Activated CD4-positive, alpha-beta memory T cell treated with anti-CD3 and anti-CD28 coated beads for 36 hours (primary cell): Measurements from ENCODE around the gene MMRN2. TPM values are rescaled to one million over a fixed set of nuclear protein-coding genes. Genes with fewer than 3 reads are reported as not detected.

Source experiments
- CTCF ChIA-PET: fragments of 350-600 bp; sonication (Branson Sonifier 250); formaldehyde crosslinking; loops from one replicate; lab custom pipeline; 2021; ENCODE audit warnings: antibody characterized with exemption, inconsistent platforms; lab: Charles Lee
- POLR2A ChIA-PET: fragments of 350-600 bp; sonication (Branson Sonifier 250); formaldehyde crosslinking; loops from one replicate; lab custom pipeline; 2021; ENCODE audit warnings: antibody characterized with exemption; lab: Charles Lee
- DNase-seq: peaks from one replicate; pipeline ENCODE4 v3.0.0-alpha.2; 2020
- H3K27ac Mint-ChIP-seq: one replicate; pipeline ENCODE4 v1.8.0; 2021; ENCODE audit warnings: mixed read lengths
- H3K27me3 Mint-ChIP-seq: one replicate; pipeline ENCODE4 v1.8.0; 2021; ENCODE audit warnings: mixed read lengths
- H3K36me3 Mint-ChIP-seq: one replicate; pipeline ENCODE4 v1.8.0; 2021; ENCODE audit warnings: mixed read lengths
- H3K4me1 Mint-ChIP-seq: one replicate; pipeline ENCODE4 v1.8.0; 2021; ENCODE audit warnings: low read depth, mixed read lengths
- H3K4me3 Mint-ChIP-seq: one replicate; pipeline ENCODE4 v1.8.0; 2021; ENCODE audit warnings: mild to moderate bottlenecking, mixed read lengths
- H3K9me3 Mint-ChIP-seq: one replicate; pipeline ENCODE4 v1.8.0; 2021; ENCODE audit warnings: mixed read lengths
- intact Hi-C: fragments of 100-400 bp; cut with micrococcal nuclease; formaldehyde crosslinking; loops from one replicate; pipeline ENCODE4 v1.15.1; 2023
- total RNA-seq, 2 experiments: library from RNA; stranded (reverse); gene quantifications; one replicate each; pipeline ENCODE4 v1.2.3, GENCODE V29; 2021

The MMRN2 gene
- total RNA-seq, 2 experiments from 2014 or later = not detected

GRCh38 chr10:86931872-86932271 is 25.5 kb downstream of the MMRN2 start:
- H3K27ac Mint-ChIP-seq = no peak overlapping the region
- no peaks in the 10 kb centered on the region for H3K9me3 Mint-ChIP-seq
- CTCF ChIA-PET = no interaction called here
- no peaks in the 10 kb centered on the region for H3K4me1 Mint-ChIP-seq
- H3K4me3 Mint-ChIP-seq = no peak overlapping the region
- POLR2A ChIA-PET = no interaction called here
- no peak for DNase-seq
- H3K36me3 Mint-ChIP-seq = peaks cover 2% of the 10 kb centered on the region
- H3K27me3 Mint-ChIP-seq = no peaks in the 10 kb centered on the region
- intact Hi-C loops = no loop called here

- no peak overlapping the region for H3K27ac Mint-ChIP-seq
- no peak overlapping the region for H3K4me3 Mint-ChIP-seq
- no peaks in the 10 kb centered on the region for H3K9me3 Mint-ChIP-seq
- ChIA-PET POLR2A (no interaction called here), CTCF (no interaction called here)
- no peaks in the 10 kb centered on the region for H3K27me3 Mint-ChIP-seq
- intact Hi-C loops = no loop called here
- H3K4me1 Mint-ChIP-seq = no peaks in the 10 kb centered on the region
- no peak for DNase-seq
- H3K36me3 Mint-ChIP-seq = peaks cover 2% of the 10 kb centered on the region
Measured at GRCh38 chr10:86929468-86930380, 27.7 kb downstream of the MMRN2 start.

- CTCF ChIA-PET = no interaction called here
Measured at GRCh38 chr10:86922553-86922961, 34.9 kb downstream of the MMRN2 start.

GRCh38 chr10:86918022-86918471 is 39.4 kb downstream of the MMRN2 start:
- ChIA-PET POLR2A (no interaction called here), CTCF (no interaction called here)
- intact Hi-C loops = no loop called here
- no peak for DNase-seq
- Mint-ChIP-seq H3K9me3 (no peaks in the 10 kb centered on the region), H3K4me1 (no peaks in the 10 kb centered on the region), H3K36me3 (peaks cover 21% of the 10 kb centered on the region), H3K4me3 (no peak overlapping the region), H3K27me3 (no peaks in the 10 kb centered on the region), H3K27ac (no peak overlapping the region)

More at GRCh38 chr10:86922553-86922961, 34.9 kb downstream of the MMRN2 start:
- Mint-ChIP-seq H3K27ac (no peak overlapping the region), H3K36me3 (peaks cover 15% of the 10 kb centered on the region), H3K4me1 (no peaks in the 10 kb centered on the region), H3K4me3 (no peak overlapping the region), H3K27me3 (no peaks in the 10 kb centered on the region), H3K9me3 (no peaks in the 10 kb centered on the region)
- intact Hi-C loops = no loop called here
- POLR2A ChIA-PET = no interaction called here
- no peak for DNase-seq

- no peak overlapping the region for H3K4me3 Mint-ChIP-seq
- DNase-seq = no peak
- H3K36me3 Mint-ChIP-seq = peaks cover 21% of the 10 kb centered on the region
- no peaks in the 10 kb centered on the region for H3K9me3 Mint-ChIP-seq
- intact Hi-C loops = no loop called here
- POLR2A ChIA-PET = no interaction called here
- CTCF ChIA-PET = no interaction called here
- no peaks in the 10 kb centered on the region for H3K4me1 Mint-ChIP-seq
- no peaks in the 10 kb centered on the region for H3K27me3 Mint-ChIP-seq
- H3K27ac Mint-ChIP-seq = no peak overlapping the region
Measured at GRCh38 chr10:86914734-86915133, 42.7 kb downstream of the MMRN2 start.

- no peaks in the 10 kb centered on the region for H3K27me3 Mint-ChIP-seq
- H3K27ac Mint-ChIP-seq = no peak overlapping the region
- intact Hi-C loops = no loop called here
- no peak overlapping the region for H3K4me3 Mint-ChIP-seq
- POLR2A ChIA-PET = no interaction called here
- no peaks in the 10 kb centered on the region for H3K4me1 Mint-ChIP-seq
- H3K36me3 Mint-ChIP-seq = peaks cover 20% of the 10 kb centered on the region
- H3K9me3 Mint-ChIP-seq = peaks cover 4% of the 10 kb centered on the region
- no peak for DNase-seq
- CTCF ChIA-PET = interaction anchor here (1.6 kb wide), 1 partner anchor 212 kb away, joined by 6 read pairs; no protein-coding TSS in a partner anchor
Measured at GRCh38 chr10:86905429-86905828, 52.0 kb downstream of the MMRN2 start.

- H3K27ac Mint-ChIP-seq = no peak overlapping the region
- no peak overlapping the region for H3K4me3 Mint-ChIP-seq
- no peaks in the 10 kb centered on the region for H3K27me3 Mint-ChIP-seq
- H3K36me3 Mint-ChIP-seq = peaks cover 20% of the 10 kb centered on the region
- H3K9me3 Mint-ChIP-seq = peaks cover 4% of the 10 kb centered on the region
- no peak for DNase-seq
- POLR2A ChIA-PET = no interaction called here
- CTCF ChIA-PET = no interaction called here
- H3K4me1 Mint-ChIP-seq = no peaks in the 10 kb centered on the region
- intact Hi-C loops = no loop called here
Measured at GRCh38 chr10:86904600-86904999, 52.8 kb downstream of the MMRN2 start.

- H3K36me3 Mint-ChIP-seq = peaks cover 12% of the 10 kb centered on the region
- no peak overlapping the region for H3K27ac Mint-ChIP-seq
- ChIA-PET POLR2A (no interaction called here), CTCF (interaction anchor here (0.7 to 2.6 kb wide), 4 partner anchors 8 to 218 kb away, joined by 4 to 38 read pairs (median 6); no protein-coding TSS in a partner anchor)
- H3K9me3 Mint-ChIP-seq = no peaks in the 10 kb centered on the region
- intact Hi-C loops = no loop called here
- no peak for DNase-seq
- no peaks in the 10 kb centered on the region for H3K4me1 Mint-ChIP-seq
- H3K4me3 Mint-ChIP-seq = no peak overlapping the region
- H3K27me3 Mint-ChIP-seq = no peaks in the 10 kb centered on the region
Measured at GRCh38 chr10:86900955-86901354, 56.5 kb downstream of the MMRN2 start.

GRCh38 chr10:86899670-86900276 is 57.6 kb downstream of the MMRN2 start:
- no peaks in the 10 kb centered on the region for H3K4me1 Mint-ChIP-seq
- intact Hi-C loops = loop anchor here (1.0 kb wide), 3 partner anchors 188 to 211 kb away; no protein-coding TSS in a partner anchor
- POLR2A ChIA-PET = no interaction called here

GRCh38 chr10:86899132-86899531 is 58.3 kb downstream of the MMRN2 start:
- ChIA-PET POLR2A (no interaction called here), CTCF (interaction anchor here (0.7 to 2.6 kb wide), 9 partner anchors 10 to 212 kb away, joined by 3 to 38 read pairs (median 3); no protein-coding TSS in a partner anchor)
- DNase-seq = no peak
- Mint-ChIP-seq H3K4me3 (no peak overlapping the region), H3K27me3 (no peaks in the 10 kb centered on the region), H3K27ac (no peak overlapping the region), H3K36me3 (peaks cover 4% of the 10 kb centered on the region), H3K4me1 (no peaks in the 10 kb centered on the region), H3K9me3 (no peaks in the 10 kb centered on the region)
- intact Hi-C loops = loop anchor here (1.0 kb wide), 3 partner anchors 188 to 211 kb away; no protein-coding TSS in a partner anchor

More at GRCh38 chr10:86899670-86900276, 57.6 kb downstream of the MMRN2 start:
- peak; percentile 44 for DNase-seq
- Mint-ChIP-seq H3K9me3 (no peaks in the 10 kb centered on the region), H3K4me3 (no peak overlapping the region), H3K36me3 (peaks cover 5% of the 10 kb centered on the region), H3K27ac (no peak overlapping the region), H3K27me3 (no peaks in the 10 kb centered on the region)
- CTCF ChIA-PET = interaction anchor here (0.7 to 2.6 kb wide), 10 partner anchors 10 to 217 kb away, joined by 3 to 38 read pairs (median 4); no protein-coding TSS in a partner anchor

GRCh38 chr10:86898511-86898910 is 58.9 kb downstream of the MMRN2 start:
- intact Hi-C loops = loop anchor here (1.0 kb wide), 1 partner anchor 19 kb away; no protein-coding TSS in a partner anchor
- Mint-ChIP-seq H3K9me3 (no peaks in the 10 kb centered on the region), H3K4me1 (no peaks in the 10 kb centered on the region), H3K4me3 (no peak overlapping the region), H3K27me3 (no peaks in the 10 kb centered on the region), H3K27ac (no peak overlapping the region), H3K36me3 (peaks cover 6% of the 10 kb centered on the region)
- POLR2A ChIA-PET = no interaction called here
- CTCF ChIA-PET = interaction anchor here (1.0 to 2.6 kb wide), 7 partner anchors 10 to 211 kb away, joined by 3 to 38 read pairs (median 4); no protein-coding TSS in a partner anchor
- DNase-seq = no peak

- ChIA-PET POLR2A (no interaction called here), CTCF (interaction anchor here (1.0 kb wide), 1 partner anchor 205 kb away, joined by 3 read pairs; no protein-coding TSS in a partner anchor)
- intact Hi-C loops = loop anchor here (5.0 kb wide), 1 partner anchor 133 kb away; the partner anchor contains the start of gene BMPR1A
- Mint-ChIP-seq H3K4me1 (peaks cover 10% of the 10 kb centered on the region), H3K4me3 (no peak overlapping the region), H3K36me3 (peaks cover 4% of the 10 kb centered on the region), H3K27me3 (no peaks in the 10 kb centered on the region), H3K27ac (no peak overlapping the region), H3K9me3 (no peaks in the 10 kb centered on the region)
- no peak for DNase-seq
Measured at GRCh38 chr10:86889997-86890396, 67.4 kb downstream of the MMRN2 start.
